SKM-1 treated with dmso at 0.1 percent for 144 hours (cell line): ENCODE data around the gene TSPAN4.

Source experiments
- DNase-seq: peaks from one replicate; lab custom pipeline; 2025; ENCODE audit not compliant: unreplicated experiment; lab: John Stamatoyannopoulos, UW

Gene TSPAN4, protein sequence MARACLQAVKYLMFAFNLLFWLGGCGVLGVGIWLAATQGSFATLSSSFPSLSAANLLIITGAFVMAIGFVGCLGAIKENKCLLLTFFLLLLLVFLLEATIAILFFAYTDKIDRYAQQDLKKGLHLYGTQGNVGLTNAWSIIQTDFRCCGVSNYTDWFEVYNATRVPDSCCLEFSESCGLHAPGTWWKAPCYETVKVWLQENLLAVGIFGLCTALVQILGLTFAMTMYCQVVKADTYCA

DNA sequence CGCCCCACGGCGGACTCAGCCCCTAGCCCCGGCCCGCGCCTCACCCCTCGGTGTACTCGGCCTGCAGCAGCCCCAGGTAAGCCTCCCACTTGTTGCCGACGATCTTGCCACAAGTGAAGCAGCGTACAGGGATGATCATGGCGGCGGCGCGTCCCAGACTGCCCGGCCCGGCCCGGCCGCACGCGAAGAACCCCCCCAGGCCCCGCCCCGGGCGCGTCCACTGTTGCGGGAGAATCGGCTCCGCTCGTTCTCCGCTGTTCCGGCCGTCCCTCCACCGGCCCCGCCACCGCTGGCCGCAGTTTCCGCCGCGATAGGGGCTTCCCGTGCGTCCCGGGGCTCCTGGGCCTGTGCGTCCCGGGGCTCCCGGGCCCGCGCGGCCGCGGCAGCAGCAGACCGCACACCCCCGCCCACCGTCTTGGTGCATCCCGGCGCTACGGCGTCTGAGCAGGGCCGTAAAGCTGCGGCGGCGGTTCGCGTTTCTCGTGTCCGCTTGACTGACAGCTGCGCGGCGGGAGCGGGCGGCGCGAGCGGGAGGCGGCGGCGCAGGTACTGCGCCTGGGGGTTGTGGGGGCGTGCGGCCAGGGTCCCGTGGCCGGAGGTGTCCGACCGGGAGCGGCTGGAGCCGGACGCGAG, at the start of gene TSPAN4, which contains the start of gene POLR2L:
TSS of gene TSPAN4 (plus strand) at position 483 of the 633 bp plus-strand sequence. CDS start 7,453 bp downstream, outside the sequence.
TSS of gene POLR2L (minus strand) at position 160 of the 633 bp plus-strand sequence. CDS start at position 139, 21 bp downstream.
- DNase-seq: peak; percentile 71

GRCh38 chr11:792873-793272, 49.8 kb upstream of the TSPAN4 start:
- no peak for DNase-seq

GRCh38 chr11:793556-793955, 49.1 kb upstream of the TSPAN4 start:
- DNase-seq: no peak

- no peak for DNase-seq
Observed at GRCh38 chr11:794013-794765, 48.5 kb upstream of the TSPAN4 start.

DNA sequence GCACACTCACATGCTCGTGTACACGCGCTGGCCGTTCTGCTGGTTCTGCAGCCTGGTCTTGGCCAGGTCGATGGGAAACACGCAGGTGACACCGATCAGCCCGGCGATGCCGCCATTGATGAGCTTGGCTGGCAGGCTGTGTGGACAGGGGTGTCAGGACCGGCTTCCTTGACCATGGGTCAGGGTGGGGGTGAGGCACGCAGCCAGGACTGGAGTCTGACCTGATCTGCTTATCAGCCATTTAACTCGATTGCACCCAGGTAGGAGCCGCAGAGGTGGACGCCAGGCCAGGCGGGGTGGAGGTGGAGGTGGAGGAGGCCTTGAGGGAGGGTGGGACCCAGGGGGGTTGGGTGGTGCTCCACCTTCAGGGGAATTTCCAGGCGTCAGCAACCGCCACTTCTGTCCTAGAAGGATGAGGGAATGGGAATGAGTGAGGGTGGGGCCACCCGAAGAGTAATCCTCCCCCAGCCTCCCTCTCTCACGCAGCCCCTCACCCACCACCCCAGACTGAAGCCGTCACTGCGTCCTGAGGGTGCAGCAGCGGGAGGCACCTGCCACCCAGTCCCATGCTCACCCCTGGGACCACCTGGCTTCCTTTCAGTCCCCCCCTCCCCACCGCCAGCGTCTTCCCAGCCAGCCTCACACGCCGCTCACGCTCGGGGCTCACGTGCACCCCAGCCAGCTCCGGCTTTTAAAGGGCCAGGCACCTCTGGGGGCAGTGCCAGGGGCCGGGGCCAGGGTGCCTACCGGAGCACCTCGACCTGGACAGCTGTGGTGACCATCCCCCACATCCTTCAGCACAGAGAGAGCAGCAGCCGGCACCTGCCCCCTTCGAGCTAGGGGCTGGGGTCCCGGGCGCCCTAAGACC, 47.7 kb upstream of the TSPAN4 start:
- no peak for DNase-seq

DNA sequence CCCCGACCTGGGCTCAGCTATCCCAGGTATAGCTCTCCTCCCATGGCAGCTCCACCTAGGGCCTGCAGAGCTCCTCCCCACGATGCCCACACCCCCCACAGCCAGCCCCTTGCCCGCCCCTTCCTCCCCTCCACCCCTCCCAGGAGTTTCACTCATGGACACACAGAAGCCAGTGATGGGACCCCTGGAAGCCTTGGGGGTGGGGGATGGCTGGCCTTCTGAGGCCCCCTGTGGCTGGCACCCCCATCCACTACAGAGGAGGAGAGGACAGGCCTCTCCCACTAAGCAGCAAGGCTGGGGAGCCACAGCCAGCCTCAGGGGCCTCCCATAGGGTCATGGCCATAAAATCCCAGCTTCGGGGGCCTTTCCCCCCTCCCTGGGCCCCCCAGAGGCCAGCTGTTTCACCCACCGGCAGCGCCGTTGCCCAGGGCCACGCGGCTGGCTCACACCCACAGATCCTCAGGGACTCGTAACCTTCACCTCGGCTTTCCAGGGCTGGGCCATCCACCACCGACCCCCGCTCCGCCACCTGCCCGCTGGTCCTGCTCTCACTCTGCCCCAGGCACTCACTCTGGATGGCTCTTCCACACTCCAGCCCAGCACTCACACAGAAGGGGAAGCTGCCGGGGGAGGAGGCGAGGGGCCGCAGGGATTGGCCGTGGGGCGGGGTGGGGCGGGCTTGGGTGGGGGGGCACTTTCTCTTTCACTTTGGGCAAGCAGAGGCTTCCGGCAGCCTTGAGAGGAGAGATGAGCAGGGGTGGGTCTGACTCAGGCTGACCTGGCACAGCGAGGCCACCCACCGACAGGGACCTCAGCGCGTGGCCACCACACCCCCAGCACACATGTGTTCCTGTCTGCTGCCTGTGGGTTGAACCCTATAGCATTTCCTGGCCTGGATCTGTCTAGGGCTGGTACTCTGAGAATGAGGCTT, 46.8 kb upstream of the TSPAN4 start:
- DNase-seq: peak; percentile 85

DNA sequence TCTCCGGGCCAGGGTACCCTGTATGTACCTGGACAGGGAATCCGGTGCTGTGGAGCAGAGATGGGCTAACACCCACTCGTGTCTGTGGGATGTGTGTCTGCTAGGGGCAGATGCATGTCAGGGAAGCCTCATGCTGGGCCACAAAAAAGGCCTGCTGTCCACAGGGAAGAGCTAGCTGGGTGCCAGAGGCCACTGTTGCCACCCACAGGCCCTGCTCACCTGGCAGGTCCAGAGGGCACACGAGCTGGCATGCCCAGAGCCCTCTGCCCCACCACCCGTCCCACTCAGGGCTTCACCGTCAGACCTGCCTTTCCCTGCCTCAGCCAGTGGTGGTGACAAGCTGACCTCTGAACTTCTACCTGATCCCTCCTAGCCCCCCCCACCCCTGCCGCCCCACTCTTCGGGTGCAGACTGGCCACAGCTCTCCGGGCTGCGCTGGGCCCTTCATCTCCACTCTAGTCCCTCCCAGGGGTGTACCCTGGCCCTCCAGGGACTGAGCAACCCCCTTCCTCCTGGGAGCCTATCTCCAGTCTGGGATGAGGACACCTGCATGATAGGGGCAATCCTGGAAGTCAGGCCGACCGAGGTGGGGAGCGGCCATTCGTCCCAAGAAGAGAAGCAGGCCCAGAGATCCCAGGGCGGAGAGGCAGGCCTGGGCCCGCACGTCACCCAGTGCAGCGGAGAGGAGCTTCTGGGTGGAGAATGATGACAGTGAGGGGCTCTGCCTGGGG, 45.9 kb upstream of the TSPAN4 start:
- DNase-seq: no peak

- DNase-seq: peak; percentile 64
Observed at GRCh38 chr11:797296-798092, 45.2 kb upstream of the TSPAN4 start.

- peak; percentile 74 for DNase-seq
Observed at GRCh38 chr11:798093-798713, 44.4 kb upstream of the TSPAN4 start, which contains the start of gene SLC25A22. Gene SLC25A22, minus strand, starts transcription at chr11:798281. Its CDS starts 3,275 bp downstream, at chr11:795006.

- DNase-seq: no peak
Observed at GRCh38 chr11:799641-800316, 42.9 kb upstream of the TSPAN4 start.

DNA sequence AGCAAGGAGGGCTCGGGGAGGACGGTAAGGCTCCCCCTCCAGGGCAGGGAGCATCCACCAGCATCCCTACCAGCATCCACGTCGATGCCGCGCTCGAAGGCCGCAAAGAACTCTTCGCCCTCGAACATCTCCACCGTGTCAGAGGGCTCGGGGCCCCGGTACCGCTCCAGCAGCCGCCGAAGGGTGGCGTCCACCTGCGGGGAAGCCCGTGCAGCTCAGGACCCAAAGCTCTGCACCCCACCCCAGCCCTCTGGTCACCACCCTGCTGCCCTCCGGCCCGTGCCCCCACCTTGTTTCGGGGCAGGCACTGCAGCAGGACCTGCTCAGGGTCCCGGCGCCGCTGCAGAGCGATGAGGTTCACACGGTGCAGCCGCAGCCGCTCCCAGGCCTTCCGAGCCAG, 42.2 kb upstream of the TSPAN4 start:
- DNase-seq: no peak

- no peak for DNase-seq
Observed at GRCh38 chr11:801097-801780, 41.4 kb upstream of the TSPAN4 start.

DNA sequence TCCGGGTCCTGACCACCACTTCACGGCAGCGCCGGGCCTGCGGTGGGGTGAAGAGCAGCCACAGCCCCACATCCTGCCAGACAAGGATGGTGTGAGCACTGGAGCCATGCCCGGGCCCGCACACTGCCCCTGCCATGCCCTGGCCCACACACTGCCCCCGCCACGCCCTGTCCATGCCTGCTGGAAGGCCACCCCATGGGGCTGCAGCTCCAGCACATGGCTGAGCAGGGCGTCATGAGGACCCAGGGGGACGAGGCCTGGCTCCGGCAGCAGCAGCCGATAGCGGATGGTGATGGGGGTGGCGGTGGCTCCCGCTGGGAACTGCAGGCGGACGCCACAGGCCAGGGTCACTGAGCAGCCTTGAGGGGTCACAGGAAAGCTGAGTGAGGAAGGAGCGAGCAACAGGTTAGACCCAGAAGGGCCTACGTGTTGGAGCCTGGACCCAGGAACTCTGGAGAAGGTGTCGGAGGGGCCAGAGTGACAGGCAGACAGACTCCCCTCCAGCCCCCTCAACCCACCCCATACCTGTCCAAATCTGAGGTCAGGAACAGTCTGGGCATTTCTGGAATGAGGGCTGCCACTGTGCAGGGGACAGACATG, 40.5 kb upstream of the TSPAN4 start:
- DNase-seq: no peak

GRCh38 chr11:802693-803466, 39.8 kb upstream of the TSPAN4 start:
- no peak for DNase-seq

DNA sequence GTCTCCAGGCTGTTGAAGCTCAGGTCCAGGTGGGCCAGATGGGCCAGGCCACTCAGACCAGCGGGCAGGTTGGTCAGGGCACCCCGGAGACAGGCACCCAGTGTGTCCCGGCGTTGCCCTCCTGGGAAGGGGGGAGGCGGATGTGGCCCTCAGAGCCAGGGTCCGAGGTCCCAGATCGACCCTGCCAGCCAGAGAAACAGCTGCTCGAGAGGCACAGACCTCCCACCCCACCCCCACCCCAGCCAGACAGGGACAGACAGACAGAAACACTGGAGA, 39.2 kb upstream of the TSPAN4 start:
- no peak for DNase-seq
